Measurements from ENCODE around the gene ARHGAP24.

GRCh38 chr4:85700362-85700761 is 225.4 kb downstream of the ARHGAP24 start:
- TF ChIP-seq RCOR1 (IDR thresholded peaks at IDR 0.05; ENCODE audit: low read depth, low read length): no peak
- no peak for TF ChIP-seq TP53 (CRISPR knock-in tag; IDR thresholded peaks at IDR 0.05)
- TF ChIP-seq KDM5A (IDR thresholded peaks at IDR 0.05): no peak
- no peak for TF ChIP-seq CTCF (IDR thresholded peaks at IDR 0.05)
- no peak for TF ChIP-seq FOSB (CRISPR knock-in tag; IDR thresholded peaks at IDR 0.05)
- TF ChIP-seq SREBF2 (IDR thresholded peaks at IDR 0.05): no peak
- no peak for TF ChIP-seq HDAC2 (IDR thresholded peaks at IDR 0.05)
- no peak for TF ChIP-seq MAX (IDR thresholded peaks at IDR 0.05)
- TF ChIP-seq CHD2 (IDR thresholded peaks at IDR 0.05; ENCODE audit: low read length, partially characterized antibody): no peak

All from A549 (cell line).